Activated T-cell treated with anti-CD3 and anti-CD28 coated beads for 1 hour (primary cell): ENCODE measurements around the gene COG5.
"Not testable (repeated sequence)": the region's sequence is repeated elsewhere in the genome, so short reads cannot be mapped to it uniquely, and the experiment has no call there.

ENCODE experiments used
- DNase-seq: peaks from one replicate; pipeline ENCODE4 v3.0.0-alpha.2; 2020; ENCODE audit warnings: low read depth

Gene COG5

DNA sequence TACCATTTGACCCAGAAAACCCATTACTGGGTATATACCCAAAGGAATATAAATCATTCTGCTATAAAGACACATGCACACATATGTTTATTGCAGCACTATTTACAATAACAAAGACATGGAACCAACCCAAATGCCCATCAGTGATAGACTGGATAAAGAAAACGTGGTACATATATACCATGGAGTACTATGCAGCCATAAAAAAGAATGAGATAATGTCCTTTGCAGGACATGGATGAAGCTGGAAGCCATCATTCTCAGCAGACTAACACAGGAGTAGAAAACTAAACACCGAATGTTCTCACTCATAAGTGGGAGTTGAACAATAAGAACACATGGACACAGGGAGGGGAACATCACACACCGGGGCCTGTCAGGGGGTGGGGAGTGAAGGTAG lies 408.0 kb downstream of the COG5 start:
- DNase-seq = not testable (repeated sequence)

DNA sequence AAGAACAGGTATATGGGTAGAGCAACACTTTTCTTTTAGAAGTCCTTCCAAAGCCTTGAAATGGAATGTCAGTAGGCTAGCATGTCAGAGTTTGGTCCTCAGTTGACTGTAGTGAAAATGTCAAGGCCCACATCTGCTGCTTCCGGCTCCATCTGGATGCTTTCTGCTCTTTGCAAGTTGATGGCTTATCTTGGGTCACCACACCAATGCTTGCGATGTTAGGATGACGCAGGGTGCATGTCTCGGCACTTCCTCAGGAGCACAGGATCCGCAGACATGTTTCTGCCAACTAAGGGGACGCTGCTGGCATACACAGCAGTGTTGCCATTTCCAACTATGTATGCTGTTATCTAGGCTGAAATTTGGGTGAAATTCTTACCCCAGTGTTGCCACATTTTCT lies 408.9 kb downstream of the COG5 start:
- DNase-seq = no peak

DNA sequence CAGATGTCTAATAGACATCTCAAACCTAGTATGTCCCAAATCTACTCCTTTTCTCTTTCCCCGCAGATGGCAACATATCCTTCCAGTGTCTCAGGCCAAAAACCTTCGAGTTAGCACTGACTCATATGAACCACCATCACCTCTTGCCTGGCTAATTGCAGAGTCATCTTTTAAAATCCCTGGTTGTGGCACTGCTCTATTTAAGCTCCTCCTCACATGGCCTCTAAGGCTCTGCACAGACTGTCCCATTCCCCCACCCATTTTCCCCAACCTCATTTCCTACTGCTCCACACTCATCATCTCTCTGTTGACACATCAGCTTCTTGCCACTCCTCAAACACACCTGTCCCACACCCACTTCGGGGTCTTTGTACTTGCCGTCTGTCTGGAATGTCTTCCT lies 411.7 kb downstream of the COG5 start:
- no peak for DNase-seq
